Endodermal cell (in vitro differentiated cells): ENCODE results near the gene ZKSCAN3. TPM values are rescaled to one million over a fixed set of nuclear protein-coding genes. Genes with fewer than 3 reads are reported as not detected.
"Not testable (repeated sequence)": the region's sequence is repeated elsewhere in the genome, so short reads cannot be mapped to it uniquely, and the experiment has no call there.

Experiments
- DNase-seq: peaks from one replicate; pipeline ENCODE4 v3.0.0-alpha.2; 2017
- H3K27ac ChIP-seq: 2 replicates; pipeline ENCODE4 v1.5.1; 2013; ENCODE audit warnings: mild to moderate bottlenecking, low read depth, low read length, moderate library complexity
- H3K27me3 ChIP-seq: 2 replicates; pipeline ENCODE4 v1.6.1; 2013; ENCODE audit warnings: mild to moderate bottlenecking, low read length, moderate library complexity; ENCODE audit not compliant: insufficient read depth, control insufficient read depth, poor library complexity, severe bottlenecking
- H3K36me3 ChIP-seq: 2 replicates; pipeline ENCODE4 v1.7.0; 2013; ENCODE audit warnings: mild to moderate bottlenecking, low read length, moderate library complexity; ENCODE audit not compliant: control insufficient read depth, insufficient read depth
- H3K4me1 ChIP-seq: one replicate; pipeline ENCODE4 v1.7.0; 2013; ENCODE audit warnings: low read length; ENCODE audit not compliant: control insufficient read depth, insufficient read depth
- H3K4me3 ChIP-seq: 2 replicates; pipeline ENCODE4 v1.5.1; 2013; ENCODE audit warnings: mild to moderate bottlenecking, low read length, moderate library complexity
- H3K9ac ChIP-seq: 2 replicates; pipeline ENCODE4 v1.6.1; 2013; ENCODE audit warnings: mild to moderate bottlenecking, low read length, moderate library complexity; ENCODE audit not compliant: poor library complexity, severe bottlenecking; ENCODE audit errors: extremely low read depth
- H3K9me3 ChIP-seq: 2 replicates; pipeline ENCODE4 v1.6.1; 2013; ENCODE audit warnings: mild to moderate bottlenecking, low read length, moderate library complexity; ENCODE audit not compliant: control insufficient read depth
- H3K27ac Mint-ChIP-seq: 2 replicates; pipeline ENCODE4 v1.8.0; 2020; ENCODE audit warnings: mixed read lengths
- H3K27me3 Mint-ChIP-seq: 2 replicates; pipeline ENCODE4 v1.8.0; 2021; ENCODE audit warnings: mild to moderate bottlenecking, mixed read lengths; ENCODE audit not compliant: insufficient read depth
- H3K36me3 Mint-ChIP-seq: 2 replicates; pipeline ENCODE4 v1.8.0; 2020; ENCODE audit warnings: low read depth, mixed read lengths
- H3K4me1 Mint-ChIP-seq: 2 replicates; pipeline ENCODE4 v1.8.0; 2020; ENCODE audit warnings: mixed read lengths
- H3K4me3 Mint-ChIP-seq: 2 replicates; pipeline ENCODE4 v1.8.0; 2020; ENCODE audit warnings: mild to moderate bottlenecking, moderate library complexity, mixed read lengths
- H3K9me3 Mint-ChIP-seq: 2 replicates; pipeline ENCODE4 v1.8.0; 2020; ENCODE audit warnings: mild to moderate bottlenecking, mixed read lengths
- WGBS, 2 experiments: methylation state at CpG; one replicate each; pipeline versions ENCODE4 v1.1.5 to v1.1.7; 2013; ENCODE audit warnings: missing lambda C conversion rate in 2 of 2, mixed read lengths in 1 of 2; ENCODE audit not compliant: insufficient coverage in 1 of 2, insufficient read length in 1 of 2; 5-methylcytosine and 5-hydroxymethylcytosine counted together
- total RNA-seq, 2 donors: library from RNA; stranded (reverse); fragmentation: NEBNext Ultra II Directional in 1 of 2; extraction: Animal tissue kit (Norgen Biotek cat#: 25700) in 1 of 2; gene quantifications; 2 replicates in 1 of 2; 3 replicates in 1 of 2; pipeline ENCODE4 v1.2.1, GENCODE V29; 2021
- TF ChIP-seq, protein P1 (sequence below): fragments of 200-600 bp; sonication (generic); conservative IDR thresholded peaks from 2 replicates; pipeline ENCODE4 v1.5.0; 2021; ENCODE audit warnings: antibody characterized with exemption, mild to moderate bottlenecking

Gene ZKSCAN3
- total RNA-seq, 2 donors from 2014 or later, result 10.1 to 11.4 TPM

DNA sequence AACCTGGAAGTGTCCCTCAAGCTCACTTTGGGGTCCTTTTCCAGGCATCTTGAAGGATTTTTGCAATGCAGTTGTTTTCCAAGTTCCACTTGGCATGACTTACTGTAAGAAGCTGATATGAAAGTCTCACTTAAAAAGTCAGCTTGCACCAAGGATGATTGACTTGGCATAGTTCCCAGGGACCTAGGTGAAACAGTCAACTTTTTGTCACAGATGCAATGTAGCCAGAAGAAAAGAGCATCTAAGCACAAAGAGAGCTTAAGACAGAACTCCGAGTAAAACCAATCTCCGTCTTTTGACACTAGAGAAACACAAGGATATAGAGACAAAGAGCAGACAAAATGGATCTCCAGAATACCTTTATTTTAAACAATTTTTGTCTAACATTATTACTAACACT lies 52.5 kb downstream of the ZKSCAN3 start:
- no peak overlapping the region for H3K9ac ChIP-seq
- no peak overlapping the region for H3K4me3 Mint-ChIP-seq
- no peak overlapping the region for H3K27ac ChIP-seq
- no peaks in the 10 kb centered on the region for H3K4me1 ChIP-seq
- no peaks in the 10 kb centered on the region for H3K9me3 Mint-ChIP-seq
- no peaks in the 10 kb centered on the region for H3K9me3 ChIP-seq
- H3K27me3 Mint-ChIP-seq, result peaks cover 28% of the 10 kb centered on the region
- TF ChIP-seq, protein P1, sequence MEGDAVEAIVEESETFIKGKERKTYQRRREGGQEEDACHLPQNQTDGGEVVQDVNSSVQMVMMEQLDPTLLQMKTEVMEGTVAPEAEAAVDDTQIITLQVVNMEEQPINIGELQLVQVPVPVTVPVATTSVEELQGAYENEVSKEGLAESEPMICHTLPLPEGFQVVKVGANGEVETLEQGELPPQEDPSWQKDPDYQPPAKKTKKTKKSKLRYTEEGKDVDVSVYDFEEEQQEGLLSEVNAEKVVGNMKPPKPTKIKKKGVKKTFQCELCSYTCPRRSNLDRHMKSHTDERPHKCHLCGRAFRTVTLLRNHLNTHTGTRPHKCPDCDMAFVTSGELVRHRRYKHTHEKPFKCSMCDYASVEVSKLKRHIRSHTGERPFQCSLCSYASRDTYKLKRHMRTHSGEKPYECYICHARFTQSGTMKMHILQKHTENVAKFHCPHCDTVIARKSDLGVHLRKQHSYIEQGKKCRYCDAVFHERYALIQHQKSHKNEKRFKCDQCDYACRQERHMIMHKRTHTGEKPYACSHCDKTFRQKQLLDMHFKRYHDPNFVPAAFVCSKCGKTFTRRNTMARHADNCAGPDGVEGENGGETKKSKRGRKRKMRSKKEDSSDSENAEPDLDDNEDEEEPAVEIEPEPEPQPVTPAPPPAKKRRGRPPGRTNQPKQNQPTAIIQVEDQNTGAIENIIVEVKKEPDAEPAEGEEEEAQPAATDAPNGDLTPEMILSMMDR, result no peak
- DNase-seq, result no peak
- peaks cover 13% of the 10 kb centered on the region for H3K27me3 ChIP-seq
- WGBS, 2 experiments, result 57 to 58% methylated on average over 2 of the region's 2 CpGs
- peaks cover 14% of the 10 kb centered on the region for H3K4me1 Mint-ChIP-seq
- H3K27ac Mint-ChIP-seq, result no peak overlapping the region
- peaks cover 11% of the 10 kb centered on the region for H3K36me3 ChIP-seq
- H3K4me3 ChIP-seq, result no peak overlapping the region
- H3K36me3 Mint-ChIP-seq, result peaks cover 12% of the 10 kb centered on the region

DNA sequence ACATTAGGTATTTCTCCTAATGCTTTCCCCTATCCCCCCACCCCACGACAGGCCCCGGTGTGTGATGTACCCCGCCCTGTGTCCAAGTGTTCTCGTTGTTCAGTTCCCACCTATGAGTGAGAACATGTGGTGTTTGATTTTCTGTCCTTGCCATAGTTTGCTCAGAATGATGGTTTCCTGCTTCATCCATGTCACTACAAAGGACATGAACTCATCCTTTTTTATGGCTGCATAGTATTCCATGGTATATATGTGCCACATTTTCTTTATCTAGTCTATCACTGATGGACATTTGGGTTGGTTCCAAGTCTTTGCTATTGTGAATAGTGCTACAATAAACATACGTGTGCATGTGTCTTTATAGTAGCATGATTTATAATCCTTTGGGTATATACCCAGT lies 54.2 kb downstream of the ZKSCAN3 start:
- H3K9ac ChIP-seq, H3K27ac Mint-ChIP-seq, DNase-seq, H3K4me1 Mint-ChIP-seq, H3K27ac ChIP-seq, H3K4me3 ChIP-seq, H3K36me3 Mint-ChIP-seq, H3K36me3 ChIP-seq, H3K9me3 ChIP-seq, H3K4me1 ChIP-seq, H3K4me3 Mint-ChIP-seq, H3K9me3 Mint-ChIP-seq: not testable (repeated sequence)
- H3K27me3 ChIP-seq, result peaks cover 15% of the 10 kb centered on the region
- H3K27me3 Mint-ChIP-seq, result peaks cover 32% of the 10 kb centered on the region
- WGBS, 2 experiments, result 90% methylated on average over 4 of the region's 5 CpGs; no CpG with 5 or more reads in 1 of the 2 experiments

DNA sequence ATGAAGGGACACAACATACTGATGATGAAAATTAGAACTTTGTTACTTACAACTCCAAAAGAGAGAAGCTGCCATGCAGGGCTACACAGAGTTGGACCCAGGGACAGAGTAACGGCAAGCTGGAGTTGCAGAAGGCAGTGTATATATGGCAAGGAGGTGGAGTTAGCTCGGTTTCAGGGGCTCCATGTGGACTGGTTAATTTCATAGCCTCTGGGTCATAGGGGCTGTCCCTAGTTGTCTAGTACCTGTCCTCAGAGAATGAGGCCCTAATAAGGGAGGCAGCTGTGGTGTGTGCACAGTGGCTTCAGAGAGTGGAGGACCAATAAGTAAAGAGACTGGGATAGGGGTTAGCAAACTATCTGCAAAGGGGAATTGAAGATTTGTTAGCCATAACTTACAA lies 57.7 kb downstream of the ZKSCAN3 start:
- H3K4me3 Mint-ChIP-seq, result no peak overlapping the region

More for the DNA sequence above, 57.7 kb downstream of the ZKSCAN3 start:
- no peaks in the 10 kb centered on the region for H3K36me3 ChIP-seq
- TF ChIP-seq, protein P1, result no peak
- Mint-ChIP-seq H3K27ac (no peak overlapping the region), H3K27me3 (peaks cover 34% of the 10 kb centered on the region), H3K9me3 (no peaks in the 10 kb centered on the region), H3K36me3 (no peaks in the 10 kb centered on the region), H3K4me1 (no peaks in the 10 kb centered on the region)
- no peak overlapping the region for H3K4me3 ChIP-seq
- H3K27ac ChIP-seq, result no peak overlapping the region
- H3K4me1 ChIP-seq, result no peaks in the 10 kb centered on the region
- H3K9me3 ChIP-seq, result no peaks in the 10 kb centered on the region
- no peak overlapping the region for H3K9ac ChIP-seq
- no peak for DNase-seq
- WGBS, 2 experiments, result 88% methylated on average over 2 of the region's 2 CpGs; no CpG with 5 or more reads in 1 of the 2 experiments
- H3K27me3 ChIP-seq, result peaks cover 14% of the 10 kb centered on the region
